ENCODE measurements around the gene MACROD1.

GRCh38 chr11:64031001-64031400, 134.9 kb downstream of the MACROD1 start:
- TF ChIP-seq CTCF (IDR thresholded peaks at IDR 0.05; ENCODE audit: poor library complexity) (no peak), EZH2 (IDR thresholded peaks at IDR 0.05; ENCODE audit: borderline replicate concordance) (no peak)

All from hepatocyte (in vitro differentiated cells).